ENCODE results near the gene GNG11.

GRCh38 chr7:93895859-93896600 is 25.5 kb upstream of the GNG11 start:
- TF ChIP-seq, protein P1, sequence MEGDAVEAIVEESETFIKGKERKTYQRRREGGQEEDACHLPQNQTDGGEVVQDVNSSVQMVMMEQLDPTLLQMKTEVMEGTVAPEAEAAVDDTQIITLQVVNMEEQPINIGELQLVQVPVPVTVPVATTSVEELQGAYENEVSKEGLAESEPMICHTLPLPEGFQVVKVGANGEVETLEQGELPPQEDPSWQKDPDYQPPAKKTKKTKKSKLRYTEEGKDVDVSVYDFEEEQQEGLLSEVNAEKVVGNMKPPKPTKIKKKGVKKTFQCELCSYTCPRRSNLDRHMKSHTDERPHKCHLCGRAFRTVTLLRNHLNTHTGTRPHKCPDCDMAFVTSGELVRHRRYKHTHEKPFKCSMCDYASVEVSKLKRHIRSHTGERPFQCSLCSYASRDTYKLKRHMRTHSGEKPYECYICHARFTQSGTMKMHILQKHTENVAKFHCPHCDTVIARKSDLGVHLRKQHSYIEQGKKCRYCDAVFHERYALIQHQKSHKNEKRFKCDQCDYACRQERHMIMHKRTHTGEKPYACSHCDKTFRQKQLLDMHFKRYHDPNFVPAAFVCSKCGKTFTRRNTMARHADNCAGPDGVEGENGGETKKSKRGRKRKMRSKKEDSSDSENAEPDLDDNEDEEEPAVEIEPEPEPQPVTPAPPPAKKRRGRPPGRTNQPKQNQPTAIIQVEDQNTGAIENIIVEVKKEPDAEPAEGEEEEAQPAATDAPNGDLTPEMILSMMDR (conservative IDR thresholded peaks at IDR 0.05; ENCODE audit: low read depth in 2 of 2): no peak
- TF ChIP-seq ZNF114 (CRISPR knock-in tag; IDR thresholded peaks at IDR 0.05): no peak

Measured in GM23338 (cell line).